ENCODE measurements around the gene STON2.

- TF ChIP-seq CTCF (IDR thresholded peaks at IDR 0.05; ENCODE audit: control extremely low read depth in 1 of 3, insufficient read depth in 1 of 3, low read depth in 1 of 3, low read length in 3 of 3) (no peak), TEAD4 (IDR thresholded peaks at IDR 0.05; ENCODE audit: low read depth, low read length) (no peak), POLR2A (IDR thresholded peaks at IDR 0.05; ENCODE audit: control extremely low read depth in 1 of 2, low read depth in 2 of 2, low read length in 2 of 2) (no peak), CHD2 (IDR thresholded peaks at IDR 0.05; ENCODE audit: low read length) (no peak), POLR2AphosphoS5 (IDR thresholded peaks at IDR 0.05; ENCODE audit: low read depth, low read length) (no peak), CTBP2 (IDR thresholded peaks at IDR 0.05; ENCODE audit: borderline replicate concordance, insufficient read depth, insufficient read length, low read length) (no peak), YY1 (IDR thresholded peaks at IDR 0.05; ENCODE audit: low read depth, low read length) (no peak), HDAC6 (IDR thresholded peaks at IDR 0.05; ENCODE audit: low read depth, low read length) (no peak)
Observed at GRCh38 chr14:81449576-81449975, 49.5 kb upstream of the STON2 start.

All from H1 (cell line).